CD4-positive, alpha-beta T cell treated with Interferon gamma for 1 hour (primary cell): Measurements from ENCODE around the gene FOXO1.

Source experiments
- DNase-seq: peaks from one replicate; pipeline ENCODE4 v3.0.0-alpha.2; 2020

Gene FOXO1

DNA sequence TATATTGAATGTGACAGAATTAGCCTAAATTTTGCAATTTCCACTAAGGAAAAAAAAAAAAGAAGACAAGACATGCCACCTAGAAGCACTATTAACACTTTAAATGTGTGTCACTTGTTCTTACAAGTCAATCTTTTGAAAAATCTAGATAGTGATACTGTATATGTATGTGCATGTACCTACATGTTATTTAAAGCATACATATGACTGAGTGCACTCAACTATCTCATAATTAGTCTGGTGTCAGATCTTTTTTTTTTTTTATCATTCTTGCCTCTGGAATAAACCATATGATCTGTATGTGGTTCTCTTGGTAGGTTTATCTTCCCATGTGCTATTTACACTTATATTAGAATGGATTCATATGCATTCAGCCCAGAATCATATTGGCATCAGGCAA, 62.3 kb downstream of the FOXO1 start:
- DNase-seq: no peak

DNA sequence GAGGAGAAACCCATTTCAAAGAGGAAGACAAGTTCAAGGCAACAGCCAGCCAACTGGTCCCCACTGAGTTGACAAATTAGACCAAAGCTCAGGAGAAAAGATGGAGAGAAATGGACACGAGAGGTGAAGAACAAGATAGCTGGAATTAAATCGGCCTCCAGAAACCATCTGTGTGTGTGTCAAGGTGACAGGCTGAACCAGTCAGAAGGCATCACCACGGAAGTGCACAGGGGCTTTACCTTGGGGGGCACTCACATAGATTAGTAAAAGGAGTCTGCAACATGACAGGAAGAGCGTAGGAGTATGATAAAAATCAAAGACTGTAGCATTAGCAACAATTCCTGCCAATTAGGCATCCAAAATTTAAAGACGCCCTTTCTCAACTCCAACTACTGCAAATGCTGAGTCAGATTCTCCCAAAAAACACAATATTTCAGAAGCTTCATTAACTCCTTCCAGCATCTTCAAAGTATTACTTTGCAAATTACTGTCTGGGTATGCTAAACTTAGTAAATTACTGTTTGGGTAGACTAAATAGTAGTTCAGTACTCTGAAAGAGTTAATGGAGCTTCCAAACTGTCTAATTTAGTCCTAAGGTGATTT, 66.2 kb downstream of the FOXO1 start:
- DNase-seq: no peak

DNA sequence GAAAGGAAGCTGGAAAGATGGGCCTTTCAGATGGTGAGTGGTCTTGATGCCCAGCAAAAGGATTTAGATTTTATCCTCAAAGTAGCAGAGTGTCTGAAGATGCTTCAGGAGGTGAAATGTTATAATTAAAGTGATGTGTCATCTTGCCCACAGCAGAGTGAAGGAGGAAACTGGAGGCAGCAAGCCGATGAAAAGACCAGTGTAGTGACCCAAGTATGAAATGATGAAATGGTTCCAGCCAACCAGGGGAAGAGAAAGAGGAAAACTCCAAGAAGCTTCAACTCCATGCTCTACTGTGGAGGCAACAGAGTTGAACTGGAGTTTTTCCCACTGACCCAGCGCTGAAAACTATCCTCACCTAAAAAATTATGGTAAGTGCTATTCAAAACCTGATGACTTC, 66.7 kb downstream of the FOXO1 start:
- no peak for DNase-seq

DNA sequence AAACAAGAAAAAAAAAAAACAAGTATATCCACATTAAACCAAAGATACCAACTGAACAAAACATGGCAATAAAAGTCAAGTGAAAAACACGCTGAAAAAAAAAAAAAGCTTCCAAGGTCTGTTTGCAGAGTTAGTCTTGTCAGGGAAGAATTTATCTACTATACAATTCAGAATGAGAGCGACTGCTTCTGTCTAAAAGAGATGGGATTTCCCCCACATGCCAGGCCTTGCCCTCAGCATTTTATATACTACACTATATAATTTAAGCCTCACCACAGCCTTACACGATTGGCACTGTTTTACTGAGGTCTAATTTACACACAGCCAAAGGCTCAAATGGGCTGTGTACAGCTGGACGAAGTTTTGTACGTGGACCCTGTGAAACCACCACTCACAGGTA, 67.3 kb downstream of the FOXO1 start:
- no peak for DNase-seq

DNA sequence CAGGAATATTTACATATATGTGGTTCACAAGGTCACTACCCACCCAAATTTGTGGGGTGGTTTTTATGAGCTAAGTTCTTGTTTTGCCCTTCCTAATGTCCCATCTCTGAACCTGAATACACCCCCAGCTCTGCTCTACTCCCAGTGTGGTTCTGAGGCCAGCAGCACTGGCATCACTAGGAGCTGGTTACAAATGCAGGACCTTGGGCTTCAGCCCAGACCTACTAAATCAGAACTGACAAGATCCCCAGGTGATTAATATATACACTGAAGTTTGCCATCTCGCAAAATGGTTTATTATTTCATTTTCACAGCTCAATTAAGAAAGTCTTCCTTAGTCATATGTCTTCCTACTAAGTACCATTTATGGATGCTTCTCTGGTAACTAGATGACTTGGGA, 67.9 kb downstream of the FOXO1 start:
- no peak for DNase-seq

DNA sequence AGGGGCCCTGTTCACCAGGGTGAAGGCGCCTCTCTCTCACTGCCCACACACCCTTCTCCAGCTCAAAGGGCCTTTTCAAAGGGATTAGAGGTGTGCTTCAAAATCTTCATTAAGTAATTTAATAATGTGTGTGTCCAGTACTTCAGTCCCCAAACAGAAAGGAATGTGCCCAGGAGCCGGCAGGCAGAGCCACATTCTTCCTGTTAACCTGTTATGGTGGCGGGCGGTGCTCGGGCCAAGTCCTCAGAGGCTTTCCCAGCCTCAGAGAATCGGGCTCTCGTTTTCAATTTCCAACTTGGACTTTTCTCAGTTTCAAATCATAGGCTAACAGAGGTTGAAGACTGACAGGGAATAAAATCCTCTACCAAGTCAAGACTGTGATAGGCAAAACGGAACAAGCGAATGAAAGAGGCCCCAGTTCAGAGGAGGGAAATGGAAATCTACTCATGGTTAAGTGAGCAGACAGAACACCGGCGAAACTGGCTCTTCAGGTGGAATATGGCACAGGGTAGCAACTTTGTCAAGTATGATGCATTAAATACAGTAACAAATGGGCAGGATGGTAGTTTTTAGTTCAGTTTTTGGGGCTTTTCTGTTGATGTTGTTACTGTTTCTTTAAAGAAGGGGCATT, 68.6 kb downstream of the FOXO1 start:
- no peak for DNase-seq

DNA sequence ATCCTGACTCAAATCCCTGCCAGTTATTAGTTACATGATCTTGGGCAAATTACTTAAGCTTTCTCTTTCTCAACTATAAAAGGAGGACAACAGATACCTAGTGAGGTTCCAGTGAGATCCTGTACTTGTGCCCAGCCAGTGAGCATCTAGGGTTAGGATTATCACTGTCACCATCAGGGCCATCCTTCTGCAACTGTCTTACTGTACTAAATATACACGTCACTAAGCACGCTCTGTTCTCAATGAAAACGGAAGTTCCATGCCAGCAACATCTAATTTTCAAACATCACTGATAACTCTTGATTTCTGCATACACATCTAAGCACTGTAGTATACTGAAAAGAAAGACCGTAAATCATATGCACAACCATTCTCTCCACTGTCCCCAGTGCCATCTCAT, 70.0 kb downstream of the FOXO1 start:
- DNase-seq: no peak

DNA sequence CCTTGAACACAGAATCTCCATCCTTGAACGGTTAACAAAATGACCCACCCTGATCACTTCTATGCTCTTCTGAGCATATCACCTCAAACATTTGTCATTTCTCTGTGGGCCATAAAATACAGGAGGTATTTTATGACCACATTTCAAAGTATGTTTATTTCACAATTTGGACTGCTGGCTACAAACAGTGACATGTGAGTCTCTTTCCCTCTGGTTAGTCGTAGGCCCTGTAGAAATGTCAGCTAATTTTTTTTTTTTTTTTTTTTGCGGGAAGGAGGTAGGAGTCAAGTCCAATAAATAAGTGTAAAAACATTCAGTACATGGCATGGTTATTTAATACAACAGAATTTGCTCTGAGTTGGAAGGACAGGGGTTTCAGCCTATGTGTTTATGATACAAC, 70.7 kb downstream of the FOXO1 start:
- DNase-seq: no peak

DNA sequence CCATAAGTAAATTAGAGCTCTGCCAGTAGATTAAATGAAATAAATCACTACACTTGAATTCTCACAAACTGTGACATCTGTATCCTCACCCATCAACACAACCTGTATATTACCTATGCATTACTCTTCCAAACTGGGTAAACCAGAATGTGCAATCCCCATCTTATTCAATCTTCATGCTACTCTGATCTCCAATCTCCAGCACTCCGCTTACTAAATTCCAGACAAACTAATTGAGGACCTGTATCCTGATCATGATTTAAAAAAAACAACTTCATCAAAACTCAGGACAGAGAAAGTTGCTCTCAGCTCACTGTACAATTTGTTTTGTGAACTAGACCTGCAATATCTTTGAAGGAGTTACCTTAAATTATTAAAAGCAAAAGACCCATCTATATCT, 74.4 kb downstream of the FOXO1 start:
- no peak for DNase-seq

DNA sequence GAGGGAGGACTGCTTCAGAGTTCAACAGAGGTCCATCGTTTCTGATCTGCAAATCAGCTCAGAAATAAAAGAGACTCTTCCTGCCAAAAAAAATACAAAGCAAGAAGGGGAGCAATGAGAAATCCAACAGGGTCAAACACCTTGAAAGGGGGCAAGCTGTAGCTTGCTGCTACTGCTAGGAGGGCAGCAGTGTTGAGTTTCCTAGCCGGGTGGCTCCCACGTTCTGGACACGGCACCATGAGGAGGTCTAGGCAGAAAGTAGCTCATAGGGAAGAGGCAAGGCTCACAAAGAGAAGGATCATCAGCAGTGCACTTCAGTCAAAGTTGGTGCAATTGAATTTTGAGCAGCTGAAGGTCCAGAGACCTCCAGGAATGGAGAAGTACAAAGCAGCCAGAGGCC, 75.3 kb downstream of the FOXO1 start:
- no peak for DNase-seq

DNA sequence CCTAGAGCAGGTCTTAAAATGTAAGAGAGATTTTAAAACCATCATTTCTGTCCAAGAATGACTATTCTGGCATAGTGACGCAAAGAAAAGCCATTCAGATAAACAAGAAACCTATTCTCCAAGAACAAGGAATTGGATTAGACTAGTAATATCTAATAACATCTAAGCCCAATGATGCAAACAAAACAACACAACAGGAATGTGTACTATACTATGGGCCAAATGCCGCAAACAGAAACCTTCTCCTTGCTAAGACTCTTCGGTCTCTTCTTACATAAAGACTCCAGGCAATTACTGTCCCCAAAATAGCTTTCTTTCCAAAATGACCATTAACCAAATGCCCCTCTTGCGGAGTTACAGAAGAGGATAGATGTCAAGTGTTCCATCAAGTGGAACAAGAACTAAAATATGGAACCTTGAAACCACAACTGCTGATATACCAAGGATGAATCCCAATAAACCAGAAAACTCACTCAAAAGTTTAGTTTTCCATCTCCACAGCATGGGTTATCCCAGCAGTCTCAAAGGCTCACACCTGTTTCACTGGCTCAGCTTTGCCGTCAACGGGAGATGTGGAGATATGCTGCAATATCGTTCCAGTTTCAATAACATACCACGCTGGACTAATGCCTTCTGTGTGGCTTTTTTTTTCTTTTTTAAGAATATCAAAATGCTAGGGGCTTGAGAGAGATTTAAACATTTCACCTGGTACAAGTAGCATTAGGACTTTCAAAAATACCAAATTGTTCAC, 76.2 kb downstream of the FOXO1 start:
- no peak for DNase-seq

DNA sequence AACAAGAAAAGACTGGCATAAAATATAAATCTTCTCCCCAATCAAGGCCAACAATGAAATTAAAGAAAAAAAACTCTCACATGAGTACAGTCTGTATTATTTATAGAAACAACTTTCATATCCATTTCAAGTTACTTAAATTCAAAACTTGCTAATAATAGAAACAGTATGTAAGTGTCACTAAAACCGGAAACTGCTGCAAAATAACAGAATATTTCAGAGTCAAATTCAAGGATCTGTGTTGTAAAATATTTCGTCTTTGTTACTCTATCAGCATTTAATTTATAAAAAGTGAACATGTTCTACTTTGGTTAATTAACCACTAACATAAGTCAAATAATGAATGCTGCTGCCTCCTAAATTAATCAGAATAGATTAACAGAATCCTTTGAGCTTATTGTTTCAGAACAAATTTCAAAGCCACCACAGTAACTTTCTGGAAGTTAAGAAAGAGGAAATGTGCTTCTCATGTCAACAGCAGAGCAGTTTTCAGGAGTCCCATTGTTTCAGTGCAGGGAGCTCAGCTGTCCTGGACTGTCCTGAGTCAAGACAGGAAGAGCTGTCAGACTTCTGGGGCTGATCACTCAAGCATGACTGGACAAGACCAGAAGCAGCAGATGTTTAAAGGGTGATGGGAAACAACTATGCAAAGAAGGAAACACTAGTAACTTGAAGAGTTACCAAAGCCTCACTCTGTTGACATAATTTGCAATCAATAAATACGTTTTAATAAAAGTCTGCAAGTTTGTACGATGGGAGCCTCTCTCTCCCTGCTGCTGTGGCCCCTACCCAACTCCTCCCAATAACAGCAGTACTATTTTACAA, 76.9 kb downstream of the FOXO1 start:
- peak; percentile 64 for DNase-seq

DNA sequence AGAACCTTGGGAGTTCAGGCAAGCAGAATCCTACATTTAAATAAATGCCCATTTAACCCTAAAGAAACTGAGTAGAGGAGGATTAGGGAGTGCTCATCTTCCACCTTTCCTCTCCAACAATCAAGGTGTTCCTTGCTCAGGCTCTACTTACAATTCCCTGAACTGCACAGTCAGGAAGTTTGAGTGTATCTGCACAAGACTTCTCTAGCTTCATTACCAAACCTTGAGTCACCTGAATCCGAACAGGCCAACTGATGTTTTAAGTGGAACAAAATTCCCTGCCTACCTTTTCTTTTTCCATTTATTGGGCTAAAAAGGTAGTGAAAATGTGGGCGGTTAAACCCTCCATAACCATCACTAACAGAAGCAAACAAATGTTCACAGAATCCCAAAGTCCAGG, 78.3 kb downstream of the FOXO1 start:
- no peak for DNase-seq

DNA sequence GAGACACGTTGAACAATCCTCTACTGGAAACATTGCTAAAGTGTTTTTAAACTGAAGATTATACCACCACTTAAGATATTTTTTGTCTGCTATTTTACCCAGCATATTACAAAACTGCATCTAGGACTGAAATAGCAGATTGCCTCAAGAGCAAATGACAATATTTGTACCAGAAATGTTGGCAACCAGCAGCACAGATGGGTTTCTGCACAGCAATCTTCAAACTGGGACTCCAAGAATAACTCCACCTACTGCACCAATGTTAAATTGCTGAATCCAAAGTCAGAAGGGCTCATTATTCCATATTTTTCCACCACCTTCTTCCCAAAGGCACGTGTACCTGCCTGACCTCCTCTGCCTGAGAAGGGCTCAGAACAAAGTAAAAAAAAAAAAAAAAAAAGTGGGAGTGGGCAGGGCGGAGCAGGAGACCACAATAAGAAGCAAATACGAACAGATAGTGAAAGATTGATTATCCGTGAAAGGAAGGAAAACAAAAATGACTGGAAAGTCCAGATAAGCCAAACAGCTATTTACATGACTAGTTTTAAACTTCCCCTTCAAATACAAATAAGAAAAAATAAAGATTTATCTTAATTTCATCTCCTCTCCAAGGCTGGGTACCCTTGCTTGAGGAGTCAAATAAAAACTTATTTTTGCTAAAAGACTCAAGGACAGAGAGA, 79.4 kb downstream of the FOXO1 start:
- no peak for DNase-seq

DNA sequence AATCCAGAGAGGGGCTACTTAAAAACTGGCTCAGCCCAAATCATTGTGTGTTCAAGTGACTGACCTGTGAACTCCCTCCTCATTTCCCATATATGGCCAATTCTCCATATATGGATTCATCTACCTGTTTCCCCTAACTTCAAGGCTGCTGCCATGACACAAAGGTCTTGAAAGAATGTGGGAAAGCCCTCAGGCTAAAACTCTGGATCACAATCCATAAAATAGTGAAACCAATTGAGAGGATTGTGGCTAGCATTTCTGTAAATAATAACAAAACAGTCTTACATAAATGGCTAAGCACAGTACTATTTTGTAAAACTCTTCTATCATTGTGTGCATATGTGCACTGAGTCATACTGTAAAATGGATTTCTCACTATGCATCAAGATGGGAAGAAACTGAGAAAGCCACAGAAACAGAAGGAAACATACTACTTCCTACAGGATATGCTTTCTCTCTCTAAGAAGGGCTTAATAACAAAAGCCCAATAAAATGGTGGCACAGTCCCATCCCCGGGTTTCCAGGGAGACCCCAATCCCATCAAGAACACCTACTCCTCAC, 80.5 kb downstream of the FOXO1 start:
- DNase-seq: no peak

DNA sequence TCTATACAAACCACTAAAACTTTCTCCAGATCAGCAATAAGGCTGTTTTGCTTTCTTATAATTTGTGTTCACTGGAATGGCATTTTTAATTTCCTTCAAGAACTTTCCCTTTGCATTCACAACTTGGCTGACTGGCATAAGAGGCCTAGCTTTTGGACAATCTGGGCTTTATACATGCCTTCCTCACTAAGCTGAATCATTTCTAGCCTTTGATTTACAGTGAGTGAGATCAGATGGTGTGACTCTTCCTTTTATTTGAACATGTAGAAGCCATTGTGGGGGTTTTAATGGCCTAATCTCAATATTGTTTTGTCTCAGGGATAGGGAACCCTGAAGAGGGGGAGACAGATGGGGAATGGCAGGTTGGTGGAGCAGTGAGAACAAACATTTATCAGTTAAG, 82.7 kb downstream of the FOXO1 start:
- no peak for DNase-seq

DNA sequence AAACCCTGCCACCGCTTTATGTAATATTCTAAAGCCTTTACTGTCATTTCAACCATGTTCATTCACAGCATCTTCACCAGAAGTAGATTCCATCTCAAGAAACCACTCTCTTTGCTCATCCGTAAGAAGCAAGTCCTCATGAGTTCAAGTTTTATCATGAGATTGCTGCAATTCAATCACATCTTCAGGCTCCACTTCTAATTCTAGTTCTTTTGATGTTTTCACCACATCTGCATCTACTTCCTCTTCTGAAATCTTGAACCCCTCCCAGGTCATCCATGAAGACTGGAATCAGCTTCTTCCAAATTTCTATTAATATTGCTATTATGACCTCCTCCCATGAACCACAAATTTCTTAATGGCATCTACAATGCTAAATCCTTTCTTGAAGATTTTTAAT, 83.9 kb downstream of the FOXO1 start:
- no peak for DNase-seq

DNA sequence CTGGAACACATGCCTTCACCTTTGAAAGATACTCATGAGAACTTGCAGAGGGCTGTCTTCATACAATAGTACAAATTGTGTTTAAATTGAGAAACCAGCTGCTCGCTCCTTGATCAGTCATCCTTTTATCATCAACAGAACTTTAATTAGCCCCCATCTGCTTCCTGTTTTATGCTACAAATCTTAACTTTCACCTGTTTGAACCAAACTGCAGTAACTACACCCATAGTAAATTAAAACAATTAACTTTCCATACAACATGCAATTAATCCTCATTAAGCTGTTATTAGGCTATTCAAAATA, 85.2 kb downstream of the FOXO1 start:
- DNase-seq: no peak

DNA sequence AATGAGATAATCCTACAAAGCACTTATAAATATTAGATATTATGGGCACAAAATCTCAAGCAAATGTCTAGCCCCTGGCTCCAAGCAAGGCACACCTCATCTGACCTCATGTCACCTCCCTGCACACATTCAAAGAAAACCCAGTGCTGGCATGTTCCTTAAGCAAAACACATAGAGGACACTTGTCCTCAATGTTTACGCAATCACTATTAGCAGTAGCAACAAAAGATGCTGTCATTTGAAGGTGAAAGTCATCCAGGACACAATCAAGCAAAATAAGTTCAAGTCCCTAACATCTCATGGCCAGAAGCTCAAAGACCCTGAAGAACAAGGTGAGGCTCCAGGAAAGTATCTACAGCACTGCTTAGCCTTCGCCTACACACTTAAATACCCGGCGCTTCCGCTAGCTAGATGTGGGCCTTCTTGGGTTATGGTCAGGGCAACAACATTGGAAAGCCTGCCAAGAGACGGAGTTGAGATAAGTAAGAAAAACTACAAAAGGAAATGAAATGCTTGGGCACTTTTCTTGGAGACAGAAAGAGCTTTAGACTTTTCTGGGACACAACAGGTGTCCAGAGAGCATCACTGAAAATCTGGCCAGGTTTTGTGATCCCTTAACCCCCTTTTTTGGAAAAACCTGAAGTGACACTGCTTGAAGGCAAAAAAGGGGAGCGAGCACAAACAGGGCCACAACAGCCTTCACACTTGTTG, 85.7 kb downstream of the FOXO1 start:
- no peak for DNase-seq

DNA sequence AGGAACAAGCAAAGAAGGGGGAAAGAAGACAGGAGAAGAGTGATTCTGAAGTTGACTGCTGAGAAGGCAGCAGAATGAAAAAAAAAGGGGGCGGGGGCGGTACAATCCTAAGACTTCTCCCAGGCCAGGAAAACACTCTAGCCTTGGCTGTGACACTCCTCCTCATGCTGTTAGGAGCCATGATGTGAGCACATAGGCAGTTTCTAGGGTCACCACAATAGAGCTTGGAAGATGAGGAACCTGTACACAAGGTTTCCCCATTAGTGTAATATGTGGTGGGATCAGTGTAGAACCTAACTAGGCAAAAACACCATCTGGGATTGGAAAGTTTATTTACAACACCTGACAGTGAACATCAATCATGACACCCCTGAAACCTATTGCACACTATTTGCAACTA, 86.9 kb downstream of the FOXO1 start:
- DNase-seq: no peak

DNA sequence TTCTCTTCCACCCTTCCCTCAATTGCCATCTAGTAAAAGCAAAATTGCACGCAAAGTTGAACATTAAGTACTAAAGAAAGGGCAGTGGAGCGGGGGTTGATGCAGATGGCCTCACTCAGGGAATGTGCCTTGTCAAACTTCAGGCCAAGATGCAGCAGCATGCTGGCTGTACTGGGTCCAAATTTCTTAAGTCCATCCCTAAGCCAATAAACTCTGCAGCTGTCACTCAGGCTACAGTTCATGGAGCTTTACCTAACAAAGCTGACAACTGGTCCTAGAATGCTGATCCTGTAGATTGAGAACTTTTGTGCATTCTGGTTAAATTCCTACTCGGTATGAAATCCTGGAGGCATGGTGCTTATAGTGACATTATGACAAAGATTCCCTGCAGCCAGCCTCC, 88.4 kb downstream of the FOXO1 start:
- DNase-seq: no peak

DNA sequence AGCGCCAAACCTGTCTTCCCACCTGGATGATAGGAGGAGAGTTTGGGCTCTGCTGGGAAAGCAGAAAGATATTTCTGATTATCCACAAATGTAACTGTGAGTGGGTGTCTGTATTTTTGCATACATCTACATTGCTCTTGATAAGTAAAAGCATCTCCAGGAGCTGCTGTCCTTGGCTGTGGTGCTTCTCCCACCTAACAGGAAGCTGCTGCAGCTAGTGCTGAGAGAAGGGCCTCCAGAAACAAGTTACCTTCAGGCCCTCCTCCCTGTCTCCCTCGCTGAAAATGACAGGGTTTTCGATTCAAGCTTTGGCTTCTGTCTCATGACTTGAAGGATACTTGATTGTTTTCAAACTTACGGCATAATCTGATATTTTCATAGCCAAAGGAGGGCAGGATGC, 90.1 kb downstream of the FOXO1 start:
- DNase-seq: no peak
